Lung (tissue), 12 donors: Measurements from ENCODE around the gene CDC42SE2. TPM values are rescaled to one million over a fixed set of nuclear protein-coding genes. Genes with fewer than 3 reads are reported as not detected.
"Not testable (repeated sequence)": the region's sequence is repeated elsewhere in the genome, so short reads cannot be mapped to it uniquely, and the experiment has no call there.

Experiments used
- ATAC-seq: fragments of 200-7000 bp; cut with Tn5 transposase; one replicate; pipeline ENCODE4 v1.9.1; 2020; ENCODE audit warnings: moderate number of reproducible peaks; ENCODE audit not compliant: insufficient read depth, low FRiP score
- DNase-seq, 3 donors: peaks; one replicate each; pipeline ENCODE4 v3.0.0-alpha.2; 2013 to 2017
- H3K27ac ChIP-seq, 2 donors: one replicate each; pipeline ENCODE4 v1.5.1; 2013; ENCODE audit warnings: mild to moderate bottlenecking in 2 of 2, moderate library complexity in 2 of 2, control low read depth in 1 of 2, inconsistent platforms in 1 of 2, low read depth in 1 of 2, low read length in 1 of 2
- H3K27me3 ChIP-seq, 3 donors: one replicate each; pipeline ENCODE4 v1.5.1; 2013; ENCODE audit warnings: low read length in 2 of 3; ENCODE audit not compliant: control insufficient read depth in 3 of 3, insufficient read depth in 3 of 3
- H3K36me3 ChIP-seq, 4 donors: one replicate each; pipeline ENCODE4 v1.5.1; 2013; ENCODE audit warnings: low read length in 4 of 4, mild to moderate bottlenecking in 1 of 4, moderate library complexity in 1 of 4; ENCODE audit not compliant: control insufficient read depth in 4 of 4, insufficient read depth in 4 of 4
- H3K4me1 ChIP-seq, 5 donors: one replicate each; pipeline ENCODE4 v1.5.1; 2013; ENCODE audit warnings: low read length in 5 of 5, mild to moderate bottlenecking in 2 of 5, moderate library complexity in 1 of 5; ENCODE audit not compliant: control insufficient read depth in 5 of 5, insufficient read depth in 5 of 5
- H3K4me3 ChIP-seq: one replicate; pipeline ENCODE4 v1.5.1; 2013; ENCODE audit warnings: mild to moderate bottlenecking, control low read depth, moderate library complexity
- H3K9ac ChIP-seq, 2 donors: one replicate each; pipeline ENCODE4 v1.5.1; 2013; ENCODE audit warnings: low read length in 2 of 2, control low read depth in 1 of 2; ENCODE audit not compliant: insufficient read depth in 1 of 2
- H3K9me3 ChIP-seq, 4 donors: one replicate each; pipeline ENCODE4 v1.5.1; 2013; ENCODE audit warnings: low read length in 3 of 4, mild to moderate bottlenecking in 1 of 4, moderate library complexity in 1 of 4; ENCODE audit not compliant: control insufficient read depth in 4 of 4, insufficient read depth in 3 of 4
- CTCF ChIP-seq: IDR thresholded peaks from 2 replicates; pipeline ENCODE4 v1.5.1; 2012; ENCODE audit warnings: mild to moderate bottlenecking; ENCODE audit errors: control extremely low read depth, extremely low read depth
- WGBS, 2 donors: extraction: QIAGEN DNeasy Blood & Tissue Kit; methylation state at CpG; one replicate each; pipeline ENCODE4 v1.1.7; 2013; 5-methylcytosine and 5-hydroxymethylcytosine counted together
- polyA plus RNA-seq, 2 donors: library from polyadenylated mRNA; stranded (reverse); fragments of 200-250 nt; gene quantifications; one replicate each; pipeline ENCODE4 v1.2.1, GENCODE V29; 2013
- total RNA-seq, 2 donors: library from RNA; depleted of rRNA in 1 of 2; stranded (reverse); fragments of >200 nt in 1 of 2; gene quantifications; one replicate each; pipeline ENCODE4 v1.2.1, GENCODE V29; 2014 to 2021
- donor health status: control.
- donor health status: control.
- donor health status: Bipolar disorder and iron deficiency.
- donor health status: healthy.
- donor health status: DM: yes; HTN: yes; CAD: no.

Gene CDC42SE2
- total and polyA plus RNA-seq, 4 donors, result 18.1 to 58.9 (median 28.4) TPM

- no peak overlapping the region for H3K27ac ChIP-seq
- peaks cover 0 to 3% (median 2%) of the 10 kb centered on the region in 5 donors for H3K4me1 ChIP-seq
- H3K4me3 ChIP-seq, result no peak overlapping the region
- no peak for ATAC-seq
- 90 to 97% methylated on average over 3 of the region's 3 CpGs for WGBS, 2 donors
- peaks cover 6 to 24% (median 10%) of the 10 kb centered on the region in 4 donors for H3K36me3 ChIP-seq
- TF ChIP-seq CTCF, result no peak
- no peaks in the 10 kb centered on the region for H3K9me3 ChIP-seq
- H3K9ac ChIP-seq, result no peak overlapping the region
- DNase-seq, result no peak
- H3K27me3 ChIP-seq, result no peaks in the 10 kb centered on the region
Observed at GRCh38 chr5:131396015-131396414, 132.2 kb downstream of the CDC42SE2 start.

- Histone ChIP-seq H3K27me3 (no peaks in the 10 kb centered on the region), H3K9ac (no peak overlapping the region), H3K9me3 (no peaks in the 10 kb centered on the region), H3K4me3 (no peak overlapping the region), H3K36me3 (peaks cover 6 to 24% (median 10%) of the 10 kb centered on the region in 4 donors), H3K4me1 (peaks cover 0 to 3% (median 2%) of the 10 kb centered on the region in 5 donors), H3K27ac (no peak overlapping the region)
- TF ChIP-seq CTCF, result no peak
- WGBS, 2 donors, result 88 to 90% methylated on average over 5 of the region's 5 CpGs
- DNase-seq, result no peak
- no peak for ATAC-seq
Observed at GRCh38 chr5:131396630-131397273, 132.9 kb downstream of the CDC42SE2 start.

GRCh38 chr5:131399007-131399406, 135.2 kb downstream of the CDC42SE2 start:
- H3K4me1 ChIP-seq, ATAC-seq, H3K27ac ChIP-seq, DNase-seq, H3K4me3 ChIP-seq, H3K27me3 ChIP-seq, H3K9me3 ChIP-seq, H3K9ac ChIP-seq: not testable (repeated sequence)
- 95 to 98% methylated on average over 6 of the region's 6 CpGs for WGBS, 2 donors
- peaks cover 7 to 18% (median 12%) of the 10 kb centered on the region in 4 donors for H3K36me3 ChIP-seq

- Histone ChIP-seq H3K4me1 (peaks cover 0 to 3% (median 0%) of the 10 kb centered on the region in 5 donors), H3K9ac (no peak overlapping the region), H3K4me3 (no peak overlapping the region), H3K36me3 (peaks cover 2 to 20% (median 7%) of the 10 kb centered on the region in 4 donors), H3K27me3 (no peaks in the 10 kb centered on the region), H3K27ac (no peak overlapping the region), H3K9me3 (peaks cover 0 to 2% (median under 1%) of the 10 kb centered on the region in 4 donors)
- DNase-seq, result no peak
- 96% methylated on average over 3 of the region's 3 CpGs for WGBS, 2 donors
- ATAC-seq, result no peak
- no peak for TF ChIP-seq CTCF
Observed at GRCh38 chr5:131400585-131400984, 136.7 kb downstream of the CDC42SE2 start.
